ENCODE measurements around the gene MPV17L2. TPM values are rescaled to one million over a fixed set of nuclear protein-coding genes. Genes with fewer than 3 reads are reported as not detected.

MPV17L2 gene
- total and polyA plus RNA-seq, 2 of the 4 experiments (the other 2 are of a cell fraction) = 7.2 to 19.5 TPM

DNA sequence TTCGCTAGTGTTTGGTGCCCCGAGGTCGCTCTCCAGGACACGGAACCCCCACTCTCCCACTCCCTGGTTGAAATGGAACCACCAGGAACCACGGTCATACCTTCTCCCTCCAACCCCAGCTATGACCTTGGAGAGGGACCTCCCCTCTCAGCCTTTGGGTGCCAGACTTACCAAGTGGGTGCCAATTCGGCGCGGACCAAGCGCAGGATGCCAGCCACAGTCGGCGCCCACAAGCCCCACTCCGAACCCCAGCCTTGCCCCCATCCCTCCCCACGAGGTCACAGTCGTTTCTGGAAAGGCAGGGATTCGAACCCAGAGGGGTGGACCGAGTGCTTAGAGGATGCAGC, 32.3 kb downstream of the MPV17L2 start (continued):
- TF ChIP-seq BHLHE40 (IDR thresholded peaks at IDR 0.05; ENCODE audit: low read depth, low read length) = no peak

DNA sequence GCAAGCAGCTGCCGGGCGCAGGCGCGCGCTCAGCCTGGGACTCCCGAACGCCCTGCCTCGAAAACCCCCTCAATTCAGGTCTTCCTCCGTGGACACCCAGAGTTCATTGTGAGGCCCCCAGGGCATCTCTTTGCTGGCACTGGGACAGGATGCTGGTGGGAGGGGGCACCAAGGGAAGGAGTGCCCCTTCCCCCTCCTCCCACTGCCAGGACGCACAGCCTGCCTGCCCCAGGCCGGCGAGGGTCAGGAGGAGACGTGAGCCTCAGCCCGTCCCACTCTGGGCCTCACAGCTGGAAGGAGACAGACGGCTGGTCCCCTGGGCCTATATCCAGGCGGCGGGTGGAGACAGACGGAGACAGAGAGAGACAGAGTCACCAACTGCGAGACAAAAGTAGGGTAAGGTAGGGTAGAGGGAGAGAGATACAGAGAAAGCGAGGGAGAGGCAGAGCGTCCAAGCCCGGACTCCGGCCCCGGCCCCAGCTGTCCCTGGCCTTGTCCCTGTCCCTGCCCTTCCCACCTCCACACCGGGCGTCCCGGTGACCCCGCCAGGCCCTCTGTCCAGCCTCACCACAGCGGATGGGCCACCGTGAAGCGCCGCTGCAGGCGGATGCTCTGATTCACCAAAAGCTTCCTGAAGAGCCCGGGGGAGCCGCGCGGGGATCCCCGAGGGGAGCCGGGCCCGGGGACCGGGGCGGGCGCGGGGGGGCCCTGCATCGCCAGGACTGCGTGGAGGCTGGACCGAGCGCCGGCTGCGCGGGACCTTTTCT, 32.9 kb downstream of the MPV17L2 start, which contains the start of gene PDE4C:
TSS of gene PDE4C (minus strand) at position 737 of the 767 bp plus-strand sequence. CDS start at position 714, 23 bp downstream.
- in situ Hi-C loops (cut with MboI; ENCODE audit: low sequenced_read_pairs) (no loop called here), intact Hi-C loops (cut with micrococcal nuclease) (no loop called here), dilution Hi-C loops (cut with HindIII; ENCODE audit: low sequenced_read_pairs, unreplicated experiment) (no loop called here)
- Histone ChIP-seq H3K9ac (ENCODE audit: low read depth, low read length) (no peak within 1 kb of the TSS), H3K4me1 (ENCODE audit: control insufficient read depth, insufficient read depth, low read length) (peaks cover 7% of the 10 kb centered on the region), H4K5ac (ENCODE audit: low read depth, low read length) (no peak within 1 kb of the TSS; the same call in 1 of the 2 replicates), H3K23ac (ENCODE audit: low read depth, low read length) (no peak within 1 kb of the TSS), H3K79me1 (ENCODE audit: low read depth in 1 of 2, low read length in 2 of 2) (no peaks in the 10 kb centered on the region), H3K18ac (ENCODE audit: low read depth, low read length) (no peak within 1 kb of the TSS), H3K4me3 (ENCODE audit: insufficient read depth, low read depth, low read length) (no peak within 1 kb of the TSS), H4K91ac (ENCODE audit: insufficient read depth, low read depth, low read length) (no peak within 1 kb of the TSS), H3K27ac (ENCODE audit: insufficient read depth, low read length) (no peak within 1 kb of the TSS), H3K14ac (replicated peaks; ENCODE audit: low read depth, low read length) (no peak within 1 kb of the TSS), H2BK120ac (ENCODE audit: low read depth, low read length) (no peak within 1 kb of the TSS), H3K56ac (ENCODE audit: extremely low read depth, insufficient read depth, low read length) (no peak within 1 kb of the TSS), H4K8ac (ENCODE audit: low read depth in 2 of 2, low read length in 2 of 2) (no peak within 1 kb of the TSS; a peak in 1 of 4 replicates), H2BK15ac (ENCODE audit: low read depth, low read length) (no peak within 1 kb of the TSS), H4K20me1 (ENCODE audit: insufficient read depth, low read length) (no peaks in the 10 kb centered on the region), H3K9me1 (ENCODE audit: insufficient read depth, low read length) (peaks cover 2% of the 10 kb centered on the region; the same call in 1 of the 2 replicates), H3K9me3 (ENCODE audit: control insufficient read depth, insufficient read depth, low read length) (no peaks in the 10 kb centered on the region), H3K4me2 (ENCODE audit: low read depth, low read length) (no peak within 1 kb of the TSS), H2AFZ (replicated peaks; ENCODE audit: low read length, poor library complexity) (peak within 1 kb of the TSS; percentile 96), H2BK5ac (ENCODE audit: low read depth, low read length, poor library complexity, severe bottlenecking) (no peak within 1 kb of the TSS), H3K36me3 (ENCODE audit: control insufficient read depth, insufficient read depth, low read length) (no peaks in the 10 kb centered on the region), H2AK5ac (ENCODE audit: low read depth, low read length) (0 out of 2 replicates have a peak within 1 kb of the TSS, but pooled peaks have one; percentile 20), H2BK20ac (ENCODE audit: low read depth, low read length) (no peak within 1 kb of the TSS), H3K27me3 (ENCODE audit: control insufficient read depth, insufficient read depth, low read length) (peaks cover 10% of the 10 kb centered on the region; the same call in 1 of the 2 replicates), H2AK9ac (replicated peaks; ENCODE audit: low read depth, low read length, poor library complexity) (peak within 1 kb of the TSS; percentile 19), H3K4ac (ENCODE audit: low read depth, low read length) (no peak within 1 kb of the TSS)
- WGBS, 2 experiments (ENCODE audit: extremely low coverage in 2 of 2, insufficient read length in 1 of 2) = 8% methylated on average over 7 of the region's 51 CpGs; no CpG with 5 or more reads in 1 of the 2 experiments
- no peak for DNase-seq
- no peak for ATAC-seq (ENCODE audit: low read depth)
- TF ChIP-seq RFX5 (IDR thresholded peaks at IDR 0.05; ENCODE audit: low read depth, low read length) (no peak), NFE2L2 (IDR thresholded peaks at IDR 0.05; ENCODE audit: low read depth, low read length) (no peak), MXI1 (IDR thresholded peaks at IDR 0.05; ENCODE audit: borderline replicate concordance, low read depth, low read length) (no peak)
- TF ChIP-seq, protein P1, sequence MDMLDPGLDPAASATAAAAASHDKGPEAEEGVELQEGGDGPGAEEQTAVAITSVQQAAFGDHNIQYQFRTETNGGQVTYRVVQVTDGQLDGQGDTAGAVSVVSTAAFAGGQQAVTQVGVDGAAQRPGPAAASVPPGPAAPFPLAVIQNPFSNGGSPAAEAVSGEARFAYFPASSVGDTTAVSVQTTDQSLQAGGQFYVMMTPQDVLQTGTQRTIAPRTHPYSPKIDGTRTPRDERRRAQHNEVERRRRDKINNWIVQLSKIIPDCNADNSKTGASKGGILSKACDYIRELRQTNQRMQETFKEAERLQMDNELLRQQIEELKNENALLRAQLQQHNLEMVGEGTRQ (IDR thresholded peaks at IDR 0.05; ENCODE audit: low read depth, low read length) = no peak
- no TSS peak for BruUV-seq (replicated peaks)
- POLR2A ChIA-PET (ENCODE audit: unreplicated experiment) = no interaction called here
- CTCF ChIA-PET = no interaction called here

All from IMR-90 (cell line).